ENCODE measurements around the gene ZNF337. TPM values are rescaled to one million over a fixed set of nuclear protein-coding genes. Genes with fewer than 3 reads are reported as not detected.
"Not testable (repeated sequence)": the region's sequence is repeated elsewhere in the genome, so short reads cannot be mapped to it uniquely, and the experiment has no call there.

Gene ZNF337
- total RNA-seq, 1 experiment from 2014 or later, result 6.9 TPM

DNA sequence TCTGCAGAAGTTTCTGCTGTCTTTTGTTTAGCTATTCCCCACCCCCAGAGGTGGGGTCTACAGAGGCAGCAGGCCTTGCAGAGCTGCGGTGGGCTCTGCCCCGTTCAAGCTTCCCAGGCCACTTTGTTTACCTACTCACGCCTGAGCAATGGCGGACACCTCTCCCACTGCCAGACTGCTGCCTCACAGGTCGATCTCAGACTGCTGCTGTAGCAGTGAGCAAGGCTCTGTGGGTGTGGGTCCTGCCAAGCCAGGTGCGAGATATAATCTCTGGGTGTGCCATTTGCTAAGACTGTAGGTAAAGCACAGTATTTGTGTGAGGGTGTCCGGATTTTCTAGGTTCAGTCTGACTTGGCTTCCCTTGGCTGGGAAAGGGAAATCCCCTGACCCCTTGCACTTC is 23.6 kb upstream of the ZNF337 start (continued):
- TF ChIP-seq, protein P1, sequence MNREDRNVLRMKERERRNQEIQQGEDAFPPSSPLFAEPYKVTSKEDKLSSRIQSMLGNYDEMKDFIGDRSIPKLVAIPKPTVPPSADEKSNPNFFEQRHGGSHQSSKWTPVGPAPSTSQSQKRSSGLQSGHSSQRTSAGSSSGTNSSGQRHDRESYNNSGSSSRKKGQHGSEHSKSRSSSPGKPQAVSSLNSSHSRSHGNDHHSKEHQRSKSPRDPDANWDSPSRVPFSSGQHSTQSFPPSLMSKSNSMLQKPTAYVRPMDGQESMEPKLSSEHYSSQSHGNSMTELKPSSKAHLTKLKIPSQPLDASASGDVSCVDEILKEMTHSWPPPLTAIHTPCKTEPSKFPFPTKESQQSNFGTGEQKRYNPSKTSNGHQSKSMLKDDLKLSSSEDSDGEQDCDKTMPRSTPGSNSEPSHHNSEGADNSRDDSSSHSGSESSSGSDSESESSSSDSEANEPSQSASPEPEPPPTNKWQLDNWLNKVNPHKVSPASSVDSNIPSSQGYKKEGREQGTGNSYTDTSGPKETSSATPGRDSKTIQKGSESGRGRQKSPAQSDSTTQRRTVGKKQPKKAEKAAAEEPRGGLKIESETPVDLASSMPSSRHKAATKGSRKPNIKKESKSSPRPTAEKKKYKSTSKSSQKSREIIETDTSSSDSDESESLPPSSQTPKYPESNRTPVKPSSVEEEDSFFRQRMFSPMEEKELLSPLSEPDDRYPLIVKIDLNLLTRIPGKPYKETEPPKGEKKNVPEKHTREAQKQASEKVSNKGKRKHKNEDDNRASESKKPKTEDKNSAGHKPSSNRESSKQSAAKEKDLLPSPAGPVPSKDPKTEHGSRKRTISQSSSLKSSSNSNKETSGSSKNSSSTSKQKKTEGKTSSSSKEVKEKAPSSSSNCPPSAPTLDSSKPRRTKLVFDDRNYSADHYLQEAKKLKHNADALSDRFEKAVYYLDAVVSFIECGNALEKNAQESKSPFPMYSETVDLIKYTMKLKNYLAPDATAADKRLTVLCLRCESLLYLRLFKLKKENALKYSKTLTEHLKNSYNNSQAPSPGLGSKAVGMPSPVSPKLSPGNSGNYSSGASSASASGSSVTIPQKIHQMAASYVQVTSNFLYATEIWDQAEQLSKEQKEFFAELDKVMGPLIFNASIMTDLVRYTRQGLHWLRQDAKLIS (CRISPR knock-in tag; IDR thresholded peaks at IDR 0.05; ENCODE audit: borderline replicate concordance), result no peak

DNA sequence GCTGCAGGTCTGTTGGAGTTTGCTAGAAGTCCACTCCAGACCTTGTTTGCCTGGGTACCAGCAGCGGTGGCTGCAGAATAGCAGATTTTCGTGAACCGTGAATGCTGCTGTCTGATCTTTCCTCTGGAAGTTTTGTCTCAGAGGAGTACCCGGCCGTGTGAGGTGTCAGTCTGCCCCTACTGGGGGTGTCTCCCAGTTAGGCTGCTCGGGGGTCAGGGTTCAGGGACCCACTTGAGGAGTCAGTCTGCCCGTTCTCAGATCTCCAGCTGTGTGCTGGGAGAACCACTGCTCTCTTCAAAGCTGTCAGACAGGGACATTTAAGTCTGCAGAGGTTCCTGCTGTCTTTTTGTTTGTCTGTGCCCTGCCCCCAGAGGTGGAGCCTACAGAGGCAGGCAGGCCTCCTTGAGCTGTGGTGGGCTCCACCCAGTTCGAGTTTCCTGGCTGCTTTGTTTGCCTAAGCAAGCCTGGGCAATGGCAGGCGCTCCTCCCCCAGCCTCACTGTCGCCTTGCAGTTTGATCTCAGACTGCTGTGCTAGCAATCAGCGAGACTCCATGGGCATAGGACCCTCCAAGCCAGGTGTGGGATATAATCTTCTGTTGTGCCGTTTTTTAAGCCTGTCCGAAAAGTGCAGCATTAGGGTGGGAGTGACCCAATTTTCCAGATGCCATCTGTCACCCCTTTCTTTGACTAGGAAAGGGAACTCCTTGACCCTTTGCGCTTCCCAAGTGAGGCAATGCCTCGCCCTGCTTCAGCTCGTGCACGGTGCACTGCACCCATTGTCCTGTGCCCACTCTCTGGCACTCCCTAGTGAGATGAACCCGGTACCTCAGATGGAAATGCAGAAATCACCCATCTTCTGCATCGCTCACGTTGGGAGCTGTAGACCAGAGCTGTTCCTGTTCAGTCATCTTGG is 22.5 kb upstream of the ZNF337 start:
- Mint-ChIP-seq H3K9me3 (peaks cover 26% of the 10 kb centered on the region), H3K4me1 (peaks cover 20% of the 10 kb centered on the region), H3K4me3 (peak overlapping the region; percentile 50), H3K36me3 (peaks cover 13% of the 10 kb centered on the region; the same call in 1 of the 2 replicates)
- peak; percentile 41; the same call in 1 of the 2 replicates for TF ChIP-seq GABPB1 (CRISPR knock-in tag; IDR thresholded peaks at IDR 0.05)
- H3K27ac Mint-ChIP-seq; CTCF ChIA-PET; ATAC-seq; H3K27me3 Mint-ChIP-seq (ENCODE audit: low read depth); POLR2A ChIA-PET: not testable (repeated sequence)
- peak; percentile 68 for DNase-seq (ENCODE audit: low spot score)

DNA sequence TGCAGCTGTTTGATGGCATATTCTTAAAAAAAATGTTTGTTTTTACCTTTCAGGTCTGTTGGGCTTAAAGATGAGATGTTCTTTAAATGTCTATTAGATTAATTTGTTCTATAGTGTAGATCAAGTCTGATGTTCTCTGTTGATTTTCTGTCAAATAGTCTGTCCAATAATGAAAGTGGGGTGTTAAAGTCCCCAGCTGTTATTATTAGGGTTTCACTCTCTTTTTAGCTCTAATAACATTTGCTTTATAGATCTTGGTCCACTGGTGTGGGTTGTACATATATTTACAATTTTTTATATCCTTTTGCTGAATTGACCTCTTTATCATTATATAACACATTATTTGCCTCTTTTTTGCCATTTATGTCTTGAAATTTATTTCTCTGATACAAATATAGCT is 11.0 kb upstream of the ZNF337 start:
- ChIA-PET CTCF (no interaction called here), POLR2A (no interaction called here)
- ATAC-seq (no peak), DNase-seq (ENCODE audit: low spot score) (no peak)
- TF ChIP-seq CTCF (IDR thresholded peaks at IDR 0.05) (no peak), HMGA2 (CRISPR knock-in tag; IDR thresholded peaks at IDR 0.05) (no peak), RELA (CRISPR knock-in tag; IDR thresholded peaks at IDR 0.05; ENCODE audit: borderline replicate concordance) (no peak), CBFB (CRISPR knock-in tag; IDR thresholded peaks at IDR 0.05; ENCODE audit: low read depth) (no peak), ZNF138 (CRISPR knock-in tag; conservative IDR thresholded peaks at IDR 0.05) (no peak), GTF2I (CRISPR knock-in tag; conservative IDR thresholded peaks at IDR 0.05) (no peak), NR3C1 (CRISPR knock-in tag; conservative IDR thresholded peaks at IDR 0.05; ENCODE audit: low read depth) (no peak), CREB1 (CRISPR knock-in tag; IDR thresholded peaks at IDR 0.05) (no peak)
- TF ChIP-seq, protein P2, sequence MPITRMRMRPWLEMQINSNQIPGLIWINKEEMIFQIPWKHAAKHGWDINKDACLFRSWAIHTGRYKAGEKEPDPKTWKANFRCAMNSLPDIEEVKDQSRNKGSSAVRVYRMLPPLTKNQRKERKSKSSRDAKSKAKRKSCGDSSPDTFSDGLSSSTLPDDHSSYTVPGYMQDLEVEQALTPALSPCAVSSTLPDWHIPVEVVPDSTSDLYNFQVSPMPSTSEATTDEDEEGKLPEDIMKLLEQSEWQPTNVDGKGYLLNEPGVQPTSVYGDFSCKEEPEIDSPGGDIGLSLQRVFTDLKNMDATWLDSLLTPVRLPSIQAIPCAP (CRISPR knock-in tag; IDR thresholded peaks at IDR 0.05), result no peak
- TF ChIP-seq, protein P3, sequence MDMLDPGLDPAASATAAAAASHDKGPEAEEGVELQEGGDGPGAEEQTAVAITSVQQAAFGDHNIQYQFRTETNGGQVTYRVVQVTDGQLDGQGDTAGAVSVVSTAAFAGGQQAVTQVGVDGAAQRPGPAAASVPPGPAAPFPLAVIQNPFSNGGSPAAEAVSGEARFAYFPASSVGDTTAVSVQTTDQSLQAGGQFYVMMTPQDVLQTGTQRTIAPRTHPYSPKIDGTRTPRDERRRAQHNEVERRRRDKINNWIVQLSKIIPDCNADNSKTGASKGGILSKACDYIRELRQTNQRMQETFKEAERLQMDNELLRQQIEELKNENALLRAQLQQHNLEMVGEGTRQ (CRISPR knock-in tag; IDR thresholded peaks at IDR 0.05), result no peak
- H3K27ac Mint-ChIP-seq, result no peak overlapping the region
- H3K9me3 Mint-ChIP-seq, result peaks cover 10% of the 10 kb centered on the region
- H3K27me3 Mint-ChIP-seq (ENCODE audit: low read depth), result peaks cover 17% of the 10 kb centered on the region
- H3K4me1 Mint-ChIP-seq, result no peaks in the 10 kb centered on the region
- no peaks in the 10 kb centered on the region for H3K36me3 Mint-ChIP-seq
- H3K4me3 Mint-ChIP-seq, result no peak overlapping the region

DNA sequence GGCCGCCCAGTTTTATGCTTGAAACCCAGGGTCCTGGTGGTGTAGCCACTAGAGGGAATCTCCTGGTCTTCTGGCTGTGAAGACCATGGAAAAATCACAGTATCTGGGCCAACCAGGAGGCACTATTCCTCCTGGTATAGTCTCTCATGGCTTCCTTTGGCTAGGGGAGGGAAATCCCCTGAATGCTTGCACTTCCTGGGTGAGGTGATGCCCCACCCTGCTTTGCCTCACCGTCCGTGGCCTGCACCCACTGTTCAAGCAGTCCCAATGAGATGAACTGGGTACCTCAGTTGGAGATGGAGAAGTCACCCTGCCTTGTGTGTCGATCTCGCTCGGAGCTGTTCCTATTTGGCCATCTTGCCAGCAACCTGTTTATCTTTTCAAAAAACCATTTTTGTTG is 10.1 kb upstream of the ZNF337 start:
- POLR2A ChIA-PET, result no interaction called here
- H3K27ac Mint-ChIP-seq, result no peak overlapping the region
- CTCF ChIA-PET, result no interaction called here
- no peak overlapping the region for H3K4me3 Mint-ChIP-seq
- no peak for DNase-seq (ENCODE audit: low spot score)
- no peaks in the 10 kb centered on the region for H3K4me1 Mint-ChIP-seq
- peaks cover 17% of the 10 kb centered on the region for H3K27me3 Mint-ChIP-seq (ENCODE audit: low read depth)
- no peaks in the 10 kb centered on the region for H3K36me3 Mint-ChIP-seq
- ATAC-seq, result no peak
- peaks cover 3% of the 10 kb centered on the region; the same call in 1 of the 2 replicates for H3K9me3 Mint-ChIP-seq
- TF ChIP-seq ZNF425 (CRISPR knock-in tag; conservative IDR thresholded peaks at IDR 0.05) (no peak), PRRX2 (CRISPR knock-in tag; IDR thresholded peaks at IDR 0.05) (no peak), CREM (CRISPR knock-in tag; IDR thresholded peaks at IDR 0.05) (no peak), ELF4 (CRISPR knock-in tag; IDR thresholded peaks at IDR 0.05; ENCODE audit: low read depth) (no peak), NFATC4 (CRISPR knock-in tag; IDR thresholded peaks at IDR 0.05) (no peak)
- TF ChIP-seq, protein P4, sequence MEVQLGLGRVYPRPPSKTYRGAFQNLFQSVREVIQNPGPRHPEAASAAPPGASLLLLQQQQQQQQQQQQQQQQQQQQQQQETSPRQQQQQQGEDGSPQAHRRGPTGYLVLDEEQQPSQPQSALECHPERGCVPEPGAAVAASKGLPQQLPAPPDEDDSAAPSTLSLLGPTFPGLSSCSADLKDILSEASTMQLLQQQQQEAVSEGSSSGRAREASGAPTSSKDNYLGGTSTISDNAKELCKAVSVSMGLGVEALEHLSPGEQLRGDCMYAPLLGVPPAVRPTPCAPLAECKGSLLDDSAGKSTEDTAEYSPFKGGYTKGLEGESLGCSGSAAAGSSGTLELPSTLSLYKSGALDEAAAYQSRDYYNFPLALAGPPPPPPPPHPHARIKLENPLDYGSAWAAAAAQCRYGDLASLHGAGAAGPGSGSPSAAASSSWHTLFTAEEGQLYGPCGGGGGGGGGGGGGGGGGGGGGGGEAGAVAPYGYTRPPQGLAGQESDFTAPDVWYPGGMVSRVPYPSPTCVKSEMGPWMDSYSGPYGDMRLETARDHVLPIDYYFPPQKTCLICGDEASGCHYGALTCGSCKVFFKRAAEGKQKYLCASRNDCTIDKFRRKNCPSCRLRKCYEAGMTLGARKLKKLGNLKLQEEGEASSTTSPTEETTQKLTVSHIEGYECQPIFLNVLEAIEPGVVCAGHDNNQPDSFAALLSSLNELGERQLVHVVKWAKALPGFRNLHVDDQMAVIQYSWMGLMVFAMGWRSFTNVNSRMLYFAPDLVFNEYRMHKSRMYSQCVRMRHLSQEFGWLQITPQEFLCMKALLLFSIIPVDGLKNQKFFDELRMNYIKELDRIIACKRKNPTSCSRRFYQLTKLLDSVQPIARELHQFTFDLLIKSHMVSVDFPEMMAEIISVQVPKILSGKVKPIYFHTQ (CRISPR knock-in tag; IDR thresholded peaks at IDR 0.05), result no peak

Data from WTC11 (cell line).